ENCODE measurements around the gene SNRPE.

The SNRPE gene

DNA sequence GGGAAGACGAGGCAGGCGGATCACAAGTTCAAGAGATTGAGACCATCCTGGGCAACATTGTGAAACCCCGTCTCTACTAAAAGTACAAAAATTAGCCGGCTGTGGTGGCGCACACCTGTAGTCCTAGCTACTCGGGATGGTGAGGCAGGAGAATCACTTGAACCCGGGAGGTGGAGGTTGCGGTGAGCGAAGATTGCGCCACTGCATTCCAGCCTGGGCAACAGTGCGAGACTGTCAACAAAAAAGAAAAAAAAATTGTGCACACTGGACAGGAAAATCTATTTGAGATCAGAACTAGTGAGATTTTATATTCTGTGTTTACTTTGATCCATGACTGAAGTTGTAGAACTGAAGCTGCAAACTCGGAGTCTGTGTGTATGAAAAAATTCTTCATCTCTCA lies 40.2 kb downstream of the SNRPE start:
- no peak for DNase-seq
- TF ChIP-seq GATA1 (IDR thresholded peaks at IDR 0.05; ENCODE audit: low read depth, low read length), result no peak
- no peak for TF ChIP-seq POLR2A (IDR thresholded peaks at IDR 0.05; ENCODE audit: low read length)

DNA sequence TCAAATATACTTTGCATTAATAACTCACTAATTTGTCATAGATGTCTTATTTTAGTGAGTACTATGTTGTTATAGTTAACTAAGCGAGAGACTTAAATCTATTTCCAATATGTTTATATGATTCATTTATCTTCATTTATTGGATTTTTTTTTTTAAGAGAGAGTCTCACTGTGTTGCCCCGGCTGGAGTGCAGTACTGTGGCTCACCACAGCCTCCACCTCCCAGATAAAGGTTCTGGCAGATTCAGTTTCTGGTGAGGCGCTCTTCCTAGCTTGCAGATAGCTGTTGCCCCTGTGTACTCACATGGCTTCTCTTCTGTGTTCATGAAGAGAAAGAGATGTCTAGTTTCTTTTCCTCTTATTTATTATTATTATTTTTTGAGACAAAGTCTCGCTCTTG lies 43.9 kb downstream of the SNRPE start:
- no peak for TF ChIP-seq POLR2A (IDR thresholded peaks at IDR 0.05; ENCODE audit: low read length)
- no peak for TF ChIP-seq GATA1 (IDR thresholded peaks at IDR 0.05; ENCODE audit: low read depth, low read length)

DNA sequence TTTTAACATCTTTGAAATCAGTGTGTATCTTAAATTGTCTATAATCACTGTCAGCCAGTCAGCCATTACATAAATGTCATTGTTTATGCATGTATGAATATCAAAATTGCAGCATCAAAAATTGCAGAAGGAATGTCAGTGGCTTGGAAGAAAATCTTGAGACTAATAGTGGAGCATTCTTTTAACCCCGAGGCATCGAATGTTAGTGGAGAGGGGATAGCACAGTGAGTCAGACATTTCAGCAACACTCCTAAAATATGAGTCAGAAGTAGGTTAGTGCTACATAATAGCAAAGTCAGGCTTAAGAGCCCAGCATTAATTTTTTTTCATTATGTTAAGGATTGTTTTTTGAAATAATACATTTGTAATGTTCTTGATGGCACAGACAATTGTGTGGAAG lies 45.5 kb downstream of the SNRPE start:
- DNase-seq, result no peak

More for the DNA sequence above, 43.9 kb downstream of the SNRPE start:
- DNase-seq, result no peak

DNA sequence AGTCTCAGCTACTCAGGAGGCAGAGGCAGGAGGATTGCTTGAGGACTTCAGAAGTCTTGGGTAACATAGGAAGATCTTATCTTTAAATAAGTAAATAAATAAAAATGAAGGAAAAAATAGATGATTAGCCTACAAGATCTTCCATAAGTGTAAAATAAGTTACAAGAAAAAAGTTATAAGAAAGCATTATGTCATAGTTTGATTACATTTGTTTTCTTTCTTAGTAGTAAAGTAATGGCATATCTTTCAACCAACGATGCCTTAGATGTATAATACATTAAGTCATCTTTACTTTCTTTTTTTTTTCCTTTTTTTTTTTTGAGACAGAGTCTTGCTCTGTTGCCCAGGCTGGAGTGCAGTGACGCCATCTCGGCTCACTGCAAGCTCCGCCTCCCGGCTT lies 46.5 kb downstream of the SNRPE start:
- DNase-seq, result no peak

More for the DNA sequence above, 45.5 kb downstream of the SNRPE start:
- no peak for TF ChIP-seq GATA1 (IDR thresholded peaks at IDR 0.05; ENCODE audit: low read depth, low read length)
- no peak for TF ChIP-seq POLR2A (IDR thresholded peaks at IDR 0.05; ENCODE audit: low read length)

DNA sequence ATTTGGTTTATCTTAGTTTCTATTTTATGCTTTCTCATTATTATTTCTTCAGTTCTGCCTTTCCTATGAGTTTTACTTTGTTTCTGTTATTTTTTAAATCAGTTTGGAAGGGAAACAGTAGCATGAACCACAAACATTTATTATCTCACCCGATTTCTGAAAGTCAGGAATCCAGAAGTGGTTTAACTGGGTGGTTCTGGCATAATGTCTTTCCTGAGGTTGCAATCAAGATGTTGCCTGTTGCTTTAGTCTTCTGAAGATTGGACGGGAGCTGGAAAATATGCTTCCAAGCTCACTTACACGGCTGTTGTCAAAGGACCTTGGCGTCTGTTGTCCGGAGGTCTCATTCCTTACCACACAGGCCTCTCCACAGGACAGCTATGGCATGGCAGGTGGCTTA lies 50.4 kb downstream of the SNRPE start:
- DNase-seq, result no peak
- TF ChIP-seq GATA1 (IDR thresholded peaks at IDR 0.05; ENCODE audit: low read depth, low read length) (no peak), POLR2A (IDR thresholded peaks at IDR 0.05; ENCODE audit: low read length) (no peak)

More for the DNA sequence above, 46.5 kb downstream of the SNRPE start:
- TF ChIP-seq GATA1 (IDR thresholded peaks at IDR 0.05; ENCODE audit: low read depth, low read length) (no peak), POLR2A (IDR thresholded peaks at IDR 0.05; ENCODE audit: low read length) (no peak)

DNA sequence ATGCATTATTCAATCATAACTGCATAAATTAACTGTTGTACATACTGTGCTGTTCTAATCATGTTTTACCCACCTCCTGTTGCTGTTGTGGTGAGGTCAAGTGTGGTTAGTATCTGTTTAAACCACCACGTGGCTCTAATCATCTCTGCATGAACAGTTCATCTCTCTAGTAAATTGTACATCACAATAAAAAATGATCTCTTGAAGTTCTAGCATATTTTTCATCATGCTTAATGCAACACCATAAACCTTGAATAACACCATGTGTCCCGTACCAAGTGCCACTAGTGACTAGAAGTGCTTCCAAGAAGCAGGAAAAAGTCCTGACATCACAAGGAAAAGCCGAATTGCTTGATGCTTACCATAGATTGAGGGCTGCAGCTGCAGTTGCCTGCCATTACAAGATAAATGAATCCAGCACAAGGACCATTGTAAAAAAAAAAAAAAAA lies 51.7 kb downstream of the SNRPE start:
- TF ChIP-seq POLR2A (IDR thresholded peaks at IDR 0.05; ENCODE audit: low read length), result no peak
- TF ChIP-seq GATA1 (IDR thresholded peaks at IDR 0.05; ENCODE audit: low read depth, low read length), result no peak
- no peak for DNase-seq

DNA sequence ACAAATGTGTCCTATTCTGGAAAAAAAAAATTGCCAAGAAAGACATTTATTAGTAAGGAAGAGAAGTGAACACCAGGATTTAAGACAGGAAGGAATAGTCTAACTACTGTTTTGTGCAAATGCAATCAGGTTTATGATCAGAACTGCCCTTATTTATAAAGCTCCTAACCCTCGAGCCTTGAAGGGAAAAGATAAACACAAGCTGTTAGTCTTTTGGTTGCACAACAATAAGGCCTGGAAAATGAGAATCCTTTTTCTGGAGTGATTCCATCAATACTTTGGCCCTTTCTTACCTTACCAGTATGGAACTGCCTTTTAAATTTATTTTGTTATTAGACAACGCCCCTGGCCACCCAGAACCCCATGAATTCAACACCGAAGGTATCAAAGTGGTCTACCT lies 52.9 kb downstream of the SNRPE start:
- DNase-seq, result no peak
- TF ChIP-seq POLR2A (IDR thresholded peaks at IDR 0.05; ENCODE audit: low read length), result no peak
- no peak for TF ChIP-seq GATA1 (IDR thresholded peaks at IDR 0.05; ENCODE audit: low read depth, low read length)

DNA sequence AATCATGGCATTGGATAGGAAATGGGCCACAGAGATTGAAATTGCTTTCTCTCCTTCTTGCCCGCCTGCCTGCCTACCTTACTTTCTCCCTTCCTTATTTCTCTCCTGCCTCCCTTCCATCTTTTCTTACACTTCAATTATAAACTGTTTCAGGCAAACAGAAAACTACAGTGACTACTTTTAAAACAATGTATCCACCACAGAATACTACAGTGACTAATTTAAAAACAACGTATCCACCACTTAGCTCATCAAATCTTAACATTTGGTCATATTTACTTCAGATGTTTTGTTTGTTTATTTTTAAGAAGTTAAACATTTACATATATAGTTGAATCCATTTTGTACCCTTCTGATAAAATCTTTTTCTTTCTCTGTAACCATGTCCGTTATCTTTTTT lies 54.4 kb downstream of the SNRPE start:
- no peak for DNase-seq
- TF ChIP-seq GATA1 (IDR thresholded peaks at IDR 0.05; ENCODE audit: low read depth, low read length), result no peak
- no peak for TF ChIP-seq POLR2A (IDR thresholded peaks at IDR 0.05; ENCODE audit: low read length)

DNA sequence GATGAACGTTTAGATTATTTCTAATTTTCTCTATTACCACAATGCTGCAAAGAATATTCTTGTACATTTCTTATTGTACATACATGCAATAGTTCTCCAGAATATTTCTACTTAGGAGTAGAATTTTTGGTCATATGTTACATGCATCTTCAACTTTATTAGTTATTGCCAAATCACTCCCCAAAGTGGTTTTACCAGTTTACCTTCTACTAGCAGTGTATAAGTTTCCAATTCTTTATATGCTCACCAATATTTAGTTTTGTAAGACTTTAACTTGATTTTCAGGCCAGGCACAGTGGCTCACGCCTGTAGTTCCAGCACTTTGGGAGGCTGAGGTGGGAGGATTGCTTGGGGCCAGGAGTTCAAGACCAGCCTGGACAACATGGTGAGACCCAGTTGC lies 55.4 kb downstream of the SNRPE start:
- TF ChIP-seq POLR2A (IDR thresholded peaks at IDR 0.05; ENCODE audit: low read length) (no peak), GATA1 (IDR thresholded peaks at IDR 0.05; ENCODE audit: low read depth, low read length) (no peak)
- no peak for DNase-seq

Data from erythroblast (primary cell).